ENCODE measurements around the gene FARP1.

FARP1 gene

DNA sequence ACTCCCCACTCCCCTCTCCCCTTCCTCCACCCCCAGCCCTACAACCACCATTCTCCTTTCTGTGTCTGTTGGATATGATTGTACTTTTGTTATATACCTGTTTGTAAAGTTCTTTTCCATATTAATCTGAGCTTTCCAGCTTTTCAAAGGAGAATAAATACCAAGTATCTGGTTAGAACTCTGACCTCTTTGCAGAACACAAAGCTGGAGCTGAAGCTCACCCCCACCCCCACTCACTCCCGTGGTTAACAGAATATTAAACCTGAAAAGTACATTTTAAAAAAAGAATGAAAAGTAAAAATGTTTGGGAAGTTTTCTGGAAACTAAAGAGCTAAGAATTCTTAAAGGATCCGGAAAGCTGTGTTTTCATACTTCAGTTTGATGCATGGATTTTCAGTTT, 189.3 kb downstream of the FARP1 start:
- no peak for DNase-seq (ENCODE audit: low read depth in 2 of 2)

GRCh38 chr13:98332691-98333090, 189.8 kb downstream of the FARP1 start:
- DNase-seq (ENCODE audit: low read depth in 2 of 2) = no peak

DNA sequence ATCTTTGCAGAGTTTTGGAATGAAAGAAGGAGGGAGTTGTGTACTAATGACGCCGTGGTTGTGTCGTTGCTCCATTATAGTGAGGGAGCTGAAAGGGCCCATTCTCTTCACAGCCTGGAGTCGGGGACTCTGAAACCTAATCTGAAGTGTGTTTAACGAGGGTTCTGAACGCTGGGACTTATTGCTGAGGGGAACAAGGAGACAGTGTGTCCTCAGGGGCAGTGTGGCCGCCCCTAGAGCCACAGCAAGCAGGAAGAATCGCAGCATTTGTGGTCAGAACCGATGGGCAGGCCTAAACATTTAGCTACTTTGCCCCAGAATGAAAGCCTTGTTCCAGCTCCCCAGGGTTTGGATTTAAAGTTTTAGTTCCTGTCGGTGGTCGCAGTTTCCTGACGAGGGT, 190.6 kb downstream of the FARP1 start:
- no peak for DNase-seq (ENCODE audit: low read depth in 2 of 2)

DNA sequence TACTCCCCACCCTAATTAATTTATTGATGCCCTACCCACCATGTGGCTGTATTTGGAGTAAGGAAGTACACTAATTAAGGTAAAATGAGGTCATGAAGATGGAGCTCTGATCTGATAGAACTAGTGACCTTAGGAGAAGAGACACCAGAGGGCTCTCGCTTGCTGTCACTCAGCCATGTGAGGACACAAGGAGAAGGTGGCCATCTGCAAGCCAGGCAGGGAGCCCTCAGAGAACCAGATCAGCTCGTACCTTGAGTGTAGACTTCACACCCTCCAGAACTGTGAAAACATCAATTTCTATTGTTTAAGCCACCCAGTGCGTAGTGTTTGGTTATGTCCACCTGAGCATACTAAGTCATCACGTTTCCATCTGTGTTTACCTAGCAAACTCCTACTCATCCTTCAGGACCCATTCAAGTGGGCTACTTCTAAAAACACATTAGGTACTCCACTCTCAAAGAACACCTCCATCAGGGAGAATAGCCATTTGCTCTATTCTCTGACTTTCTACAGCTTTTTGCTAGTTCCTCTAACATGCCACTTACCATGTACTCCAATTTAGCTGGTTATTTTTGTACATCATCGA, 191.8 kb downstream of the FARP1 start:
- DNase-seq (ENCODE audit: low read depth in 2 of 2) = no peak

GRCh38 chr13:98335721-98336120, 192.8 kb downstream of the FARP1 start:
- no peak for DNase-seq (ENCODE audit: low read depth in 2 of 2)

DNA sequence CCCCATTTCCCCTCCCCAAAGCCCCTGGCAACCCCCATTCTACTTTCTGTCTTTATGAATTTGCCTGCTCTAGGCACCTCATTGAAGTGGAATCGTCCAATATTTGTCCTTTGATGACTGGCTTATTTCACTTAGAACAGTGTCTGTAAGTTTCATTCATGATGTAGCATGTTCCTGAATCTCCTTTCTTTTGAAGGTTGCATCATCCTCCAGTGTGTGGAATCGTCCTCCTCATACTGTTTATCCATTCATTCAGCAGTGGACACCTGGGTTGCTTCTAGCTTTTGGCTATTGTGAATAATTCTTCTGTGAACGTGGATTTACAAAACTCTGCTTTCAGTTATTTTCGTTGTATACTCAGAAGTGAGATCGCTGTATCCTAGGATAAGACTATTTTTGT, 195.4 kb downstream of the FARP1 start:
- DNase-seq (ENCODE audit: low read depth in 2 of 2) = no peak

GRCh38 chr13:98339684-98340425, 197.0 kb downstream of the FARP1 start:
- no peak for DNase-seq (ENCODE audit: low read depth in 2 of 2)

DNA sequence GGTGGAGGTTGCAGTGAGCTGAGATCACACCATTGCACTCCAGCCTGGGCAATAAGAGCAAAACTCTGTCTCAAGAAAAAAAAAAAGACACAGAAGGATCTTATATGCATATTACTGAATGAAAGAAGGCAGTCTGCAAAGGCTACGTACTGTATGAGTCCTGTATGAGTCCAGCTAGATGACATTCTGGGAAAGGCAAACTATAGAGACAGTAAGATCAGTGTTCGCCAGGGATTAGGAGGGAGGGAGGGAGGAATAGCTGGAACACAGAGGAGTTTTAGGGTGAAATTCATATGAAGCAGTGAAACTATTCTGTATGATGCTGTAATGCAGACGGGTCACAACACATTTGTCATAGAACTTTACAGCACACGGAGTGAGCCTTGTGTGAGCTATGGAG, 200.1 kb downstream of the FARP1 start:
- no peak for DNase-seq (ENCODE audit: low read depth in 2 of 2)

- no peak for DNase-seq (ENCODE audit: low read depth in 2 of 2)
These were observed 200.6 kb downstream of the FARP1 start for GRCh38 chr13:98343461-98343860.

DNA sequence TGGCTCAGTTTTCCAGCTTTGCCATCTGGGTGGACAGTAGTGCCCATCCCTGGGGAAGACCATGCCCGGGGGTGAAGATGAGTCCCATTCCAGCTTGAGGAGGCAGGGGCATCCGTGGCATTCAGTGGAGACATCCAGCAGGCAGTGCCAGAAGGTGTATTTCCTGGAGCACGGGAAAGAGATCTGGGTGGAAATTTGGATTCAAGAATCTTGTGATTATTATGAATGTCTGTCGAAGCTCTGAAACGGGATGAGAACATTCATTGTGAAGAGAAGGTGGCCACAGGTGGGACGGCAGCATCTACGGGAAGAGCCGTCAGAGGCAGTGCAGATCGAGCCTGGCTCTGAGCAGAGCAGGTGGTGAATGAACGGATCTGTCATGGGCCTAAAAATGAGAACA, 201.5 kb downstream of the FARP1 start:
- no peak for DNase-seq (ENCODE audit: low read depth in 2 of 2)

- no peak for DNase-seq (ENCODE audit: low read depth in 2 of 2)
These were observed 202.4 kb downstream of the FARP1 start for GRCh38 chr13:98345107-98345935.

GRCh38 chr13:98346904-98347636, 204.2 kb downstream of the FARP1 start:
- DNase-seq (ENCODE audit: low read depth in 2 of 2) = no peak

- no peak for DNase-seq (ENCODE audit: low read depth in 2 of 2)
These were observed 204.9 kb downstream of the FARP1 start for GRCh38 chr13:98347756-98348155.

- no peak for DNase-seq (ENCODE audit: low read depth in 2 of 2)
These were observed 205.7 kb downstream of the FARP1 start for GRCh38 chr13:98348466-98349200.

DNA sequence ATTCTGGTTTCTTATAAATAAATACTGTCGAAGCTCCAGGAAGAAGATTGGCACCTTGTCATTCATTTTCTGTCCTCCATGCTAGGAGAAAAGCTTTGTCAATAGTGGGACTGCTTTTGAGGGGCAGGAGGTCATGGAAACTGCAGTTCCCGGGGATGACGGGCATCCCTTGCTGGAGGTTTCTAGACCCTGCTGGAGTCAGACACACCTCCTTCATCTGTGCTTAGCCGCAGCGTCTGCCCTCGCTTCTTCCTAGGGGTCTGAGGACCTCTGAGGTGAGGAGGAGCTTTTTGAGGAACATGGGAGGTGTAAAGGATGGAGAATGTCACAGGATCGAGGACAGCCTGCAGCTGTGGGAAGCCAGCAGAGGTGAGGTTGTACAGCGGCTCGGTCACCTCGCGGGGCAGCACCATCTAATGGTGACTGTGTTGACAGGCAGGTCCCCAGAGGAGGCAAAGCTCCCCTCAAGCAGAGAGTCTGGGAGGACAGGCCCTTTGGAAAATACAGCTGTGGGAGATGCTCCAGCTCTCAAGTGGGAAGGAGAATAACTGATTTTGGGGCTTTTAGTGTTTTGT, 206.9 kb downstream of the FARP1 start:
- DNase-seq (ENCODE audit: low read depth in 2 of 2) = no peak

DNA sequence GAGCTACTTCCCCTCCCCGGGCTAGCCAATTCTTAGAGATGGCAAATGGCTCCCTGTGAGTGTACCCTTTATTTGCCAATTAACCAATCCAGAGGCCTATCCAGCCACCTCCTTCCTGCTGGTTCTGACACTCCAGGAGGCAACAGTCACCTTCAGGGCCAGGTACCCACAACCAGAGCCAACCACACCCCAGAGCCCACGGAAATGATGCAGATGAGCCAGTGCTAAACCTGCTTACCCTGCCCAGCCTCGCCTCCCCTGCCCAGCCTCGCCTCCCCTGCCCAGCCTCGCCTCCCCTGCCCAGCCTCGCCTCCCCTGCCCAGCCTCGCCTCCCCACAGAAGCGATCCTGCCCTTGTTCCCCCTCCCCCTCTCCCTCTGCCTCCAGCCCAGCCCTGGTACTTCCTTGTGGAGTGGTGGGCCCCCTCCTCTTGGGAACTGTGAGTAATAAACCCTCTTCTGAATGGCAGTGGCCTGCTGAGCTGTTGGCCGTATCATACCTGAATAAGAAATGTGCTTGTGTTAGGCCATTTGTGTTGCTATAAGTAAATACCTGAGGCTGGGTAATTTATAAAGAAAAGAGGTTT, 207.9 kb downstream of the FARP1 start:
- DNase-seq (ENCODE audit: low read depth in 2 of 2) = no peak

DNA sequence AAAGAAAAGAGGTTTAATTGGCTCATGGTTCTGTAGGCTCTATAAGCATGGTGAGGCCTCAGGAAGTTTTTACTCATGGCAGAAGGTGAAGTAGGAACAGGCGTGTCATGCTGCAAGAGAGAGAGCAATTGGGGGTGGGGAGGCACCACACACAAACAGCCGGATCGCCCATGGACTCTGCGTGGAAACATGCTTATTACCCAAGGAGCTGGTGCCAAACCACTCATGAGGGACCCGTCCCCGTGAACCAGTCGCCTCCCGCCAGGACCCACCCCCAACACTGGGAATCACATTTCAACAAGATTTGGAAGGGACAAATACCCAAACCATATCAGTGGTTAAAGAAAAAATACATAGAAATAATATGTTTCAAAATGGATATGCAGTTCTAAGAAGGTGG, 208.7 kb downstream of the FARP1 start:
- no peak for DNase-seq (ENCODE audit: low read depth in 2 of 2)

GRCh38 chr13:98352226-98352625, 209.3 kb downstream of the FARP1 start:
- no peak for DNase-seq (ENCODE audit: low read depth in 2 of 2)

- DNase-seq (ENCODE audit: low read depth in 2 of 2) = no peak
These were observed 210.9 kb downstream of the FARP1 start for GRCh38 chr13:98353750-98354149.

DNA sequence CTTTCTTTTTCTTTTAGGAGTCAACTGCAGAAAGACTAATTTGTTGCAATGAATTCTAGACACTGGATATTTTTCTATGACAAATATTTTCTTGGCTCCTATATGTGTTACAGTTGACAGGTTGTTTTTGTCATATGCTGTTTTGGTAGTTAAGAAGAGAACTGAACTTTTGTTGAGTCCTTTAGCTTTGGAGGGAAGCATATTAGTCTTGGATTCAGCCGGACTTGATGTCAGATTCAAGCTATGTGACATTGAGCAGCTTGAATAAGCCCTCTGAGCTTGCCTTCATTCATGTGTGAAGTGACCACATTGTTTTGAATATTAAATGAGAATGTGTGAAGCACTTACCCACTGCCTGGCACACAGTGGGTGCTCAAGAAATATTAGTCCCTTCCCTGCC, 216.0 kb downstream of the FARP1 start:
- no peak for DNase-seq (ENCODE audit: low read depth in 2 of 2)

DNA sequence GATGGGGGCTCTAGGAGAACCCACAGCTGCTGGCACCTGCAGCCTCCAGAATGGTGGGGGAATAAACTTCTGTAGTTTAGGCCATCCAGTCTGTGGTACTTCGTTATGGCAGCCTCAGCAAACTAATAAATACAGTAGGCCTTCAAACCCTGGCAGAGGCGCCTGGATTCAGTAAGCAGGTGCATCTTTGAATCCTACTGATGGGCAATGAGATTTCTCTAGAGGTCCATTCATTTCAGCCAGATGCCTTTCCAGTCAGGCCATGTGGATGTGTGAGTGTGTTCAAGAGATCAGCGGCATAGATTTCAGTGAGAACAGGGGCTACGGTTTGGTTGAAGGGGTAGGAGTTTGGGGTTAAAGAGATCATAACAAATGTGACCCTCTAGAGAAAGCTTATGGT, 217.7 kb downstream of the FARP1 start:
- no peak for DNase-seq (ENCODE audit: low read depth in 2 of 2)
